Common myeloid progenitor, CD34-positive (primary cell): ENCODE data around the gene FGD4.

Experiments
- CTCF ChIA-PET: fragments of 350-600 bp; sonication (Branson Sonifier 250); formaldehyde crosslinking; loops from one replicate; lab custom pipeline; 2021; ENCODE audit warnings: antibody characterized with exemption; lab: Charles Lee
- POLR2A ChIA-PET: fragments of 350-600 bp; sonication (Branson Sonifier 250); formaldehyde crosslinking; loops from one replicate; lab custom pipeline; 2021; ENCODE audit warnings: antibody characterized with exemption; lab: Charles Lee
- DNase-seq, 3 donors: peaks; one replicate each; pipeline versions ENCODE4 v3.0.0 to v3.0.0-alpha.2; 2013
- H3K27ac ChIP-seq, 2 experiments: 1 replicate in 1 of 2; 2 replicates in 1 of 2; pipeline ENCODE4 v1.7.0; 2013; ENCODE audit warnings: inconsistent platforms in 2 of 2, low read length in 2 of 2, mild to moderate bottlenecking in 2 of 2, low read depth in 1 of 2, moderate library complexity in 1 of 2; ENCODE audit not compliant: severe bottlenecking in 2 of 2, insufficient read depth in 1 of 2, poor library complexity in 1 of 2
- H3K27me3 ChIP-seq, 5 experiments: replicated peaks in 2 of 5; 1 replicate in 3 of 5; 2 replicates in 2 of 5; pipeline versions ENCODE4 v1.6.1 to v1.7.0; 2013; ENCODE audit warnings: low read length in 4 of 5, mild to moderate bottlenecking in 2 of 5, moderate library complexity in 2 of 5, inconsistent platforms in 1 of 5; ENCODE audit not compliant: insufficient read depth in 5 of 5, control insufficient read depth in 4 of 5
- H3K36me3 ChIP-seq, 4 experiments: 1 replicate in 2 of 4; 2 replicates in 2 of 4; pipeline versions ENCODE4 v1.6.1 to v1.7.0; 2013; ENCODE audit warnings: low read length in 3 of 4, control low read depth in 1 of 4, mild to moderate bottlenecking in 1 of 4; ENCODE audit not compliant: control insufficient read depth in 4 of 4, insufficient read depth in 4 of 4
- H3K4me1 ChIP-seq, 4 experiments: 1 replicate in 3 of 4; 2 replicates in 1 of 4; pipeline versions ENCODE4 v1.6.1 to v1.7.1; 2013; ENCODE audit warnings: low read length in 3 of 4, mild to moderate bottlenecking in 3 of 4, control low read depth in 1 of 4, inconsistent platforms in 1 of 4, moderate library complexity in 1 of 4; ENCODE audit not compliant: control insufficient read depth in 4 of 4, insufficient read depth in 4 of 4; ENCODE audit errors: control extremely low read depth in 1 of 4
- H3K4me3 ChIP-seq, 7 experiments: 1 replicate in 4 of 7; 2 replicates in 3 of 7; pipeline versions ENCODE4 v1.5.1 to v1.7.0; 2013; ENCODE audit warnings: mild to moderate bottlenecking in 7 of 7, low read length in 6 of 7, moderate library complexity in 6 of 7, inconsistent platforms in 2 of 7, low read depth in 2 of 7, control low read depth in 1 of 7; ENCODE audit not compliant: insufficient read depth in 4 of 7, control insufficient read depth in 1 of 7; ENCODE audit errors: extremely low read depth in 1 of 7
- H3K9me3 ChIP-seq, 5 experiments: 1 replicate in 4 of 5; 2 replicates in 1 of 5; pipeline versions ENCODE4 v1.6.1 to v1.7.1; 2013; ENCODE audit warnings: low read length in 4 of 5, mild to moderate bottlenecking in 2 of 5, inconsistent platforms in 1 of 5, low read depth in 1 of 5, moderate library complexity in 1 of 5; ENCODE audit not compliant: control insufficient read depth in 4 of 5, insufficient read depth in 2 of 5; ENCODE audit errors: control extremely low read depth in 1 of 5
- WGBS: methylation state at CpG from one replicate; pipeline ENCODE4 v1.1.5; 2013; ENCODE audit not compliant: insufficient coverage; 5-methylcytosine and 5-hydroxymethylcytosine counted together

The FGD4 gene

DNA sequence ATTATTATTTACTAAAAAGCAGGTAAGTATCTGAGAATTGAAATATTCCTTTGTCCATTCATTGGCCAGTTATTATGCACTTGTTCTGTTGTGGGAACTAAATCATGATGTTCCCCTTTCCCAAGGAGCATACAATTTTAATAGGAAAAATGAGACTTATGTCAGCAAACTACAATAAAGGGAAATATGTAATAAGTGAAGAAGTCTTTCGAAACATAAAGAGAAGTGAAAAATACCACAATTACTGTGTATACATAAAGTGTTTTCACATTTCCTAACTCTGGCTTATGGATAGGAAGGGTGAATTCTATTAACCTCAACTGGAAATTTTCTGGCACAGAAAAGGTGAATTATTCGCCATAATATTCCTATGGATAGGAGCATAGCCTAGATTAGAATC lies 201.3 kb downstream of the FGD4 start:
- Histone ChIP-seq H3K27ac (no peak overlapping the region), H3K27me3 (no peaks in the 10 kb centered on the region), H3K9me3 (no peaks in the 10 kb centered on the region), H3K36me3 (peaks cover 0 to 5% (median 1%) of the 10 kb centered on the region in 4 experiments), H3K4me1 (peaks cover 0 to 3% (median 0%) of the 10 kb centered on the region in 4 experiments), H3K4me3 (no peak overlapping the region)
- POLR2A ChIA-PET: no interaction called here
- DNase-seq: no peak
- no CpG with 5 or more reads among the region's 2 CpGs for WGBS
- CTCF ChIA-PET: interaction anchor here (0.7 kb wide), 1 partner anchor 17 kb away, joined by 4 read pairs; no protein-coding TSS in a partner anchor

DNA sequence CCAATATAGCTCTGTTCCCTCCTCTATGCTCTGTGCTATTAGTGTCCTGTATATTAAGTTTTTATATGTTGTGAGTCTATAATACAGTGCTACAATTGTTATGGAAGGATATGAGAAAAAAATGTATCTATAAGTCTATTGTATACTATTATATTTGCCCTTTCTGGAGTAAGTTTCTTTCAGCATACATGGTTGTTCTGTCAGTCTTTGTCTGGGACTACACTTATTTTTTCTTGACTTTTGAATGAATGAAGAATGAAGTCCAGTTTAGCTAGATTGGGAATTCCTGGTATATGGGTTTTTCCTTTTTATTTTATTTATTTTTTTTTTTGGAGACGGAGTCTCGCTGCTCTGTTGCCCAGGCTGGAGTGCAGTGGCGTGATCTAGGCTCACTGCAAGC lies 203.7 kb downstream of the FGD4 start:
- Histone ChIP-seq H3K4me1 (peaks cover 0 to 3% (median 0%) of the 10 kb centered on the region in 4 experiments), H3K4me3 (no peak overlapping the region), H3K9me3 (no peaks in the 10 kb centered on the region), H3K36me3 (peaks cover 0 to 5% (median 0%) of the 10 kb centered on the region in 4 experiments), H3K27ac (no peak overlapping the region), H3K27me3 (no peaks in the 10 kb centered on the region)
- DNase-seq: no peak
- WGBS: no CpG with 5 or more reads among the region's 3 CpGs
- CTCF ChIA-PET: no interaction called here
- POLR2A ChIA-PET: interaction anchor here (0.6 kb wide), 1 partner anchor 91 kb away, joined by 3 read pairs; no protein-coding TSS in a partner anchor

- no peak for DNase-seq
- H3K9me3 ChIP-seq: no peaks in the 10 kb centered on the region
- 100% methylated on average over 2 of the region's 2 CpGs for WGBS
- no peaks in the 10 kb centered on the region for H3K27me3 ChIP-seq
- H3K36me3 ChIP-seq: peaks cover 0 to 5% (median 0%) of the 10 kb centered on the region in 4 experiments
- ChIA-PET CTCF (no interaction called here), POLR2A (interaction anchor here (0.6 kb wide), 1 partner anchor 92 kb away, joined by 3 read pairs; no protein-coding TSS in a partner anchor)
- no peak overlapping the region for H3K4me3 ChIP-seq
- peaks cover 0 to 3% (median 0%) of the 10 kb centered on the region in 4 experiments for H3K4me1 ChIP-seq
- no peak overlapping the region for H3K27ac ChIP-seq
Observed at GRCh38 chr12:32603858-32604257, 204.5 kb downstream of the FGD4 start.

GRCh38 chr12:32604565-32604964 lies 205.2 kb downstream of the FGD4 start:
- CTCF ChIA-PET: no interaction called here
- H3K27ac ChIP-seq: no peak overlapping the region
- POLR2A ChIA-PET: no interaction called here
- H3K4me1 ChIP-seq: peaks cover 0 to 3% (median 0%) of the 10 kb centered on the region in 4 experiments
- no peak for DNase-seq
- H3K4me3 ChIP-seq: no peak overlapping the region
- H3K36me3 ChIP-seq: peaks cover 0 to 5% (median 0%) of the 10 kb centered on the region in 4 experiments
- no peaks in the 10 kb centered on the region for H3K27me3 ChIP-seq
- no peaks in the 10 kb centered on the region for H3K9me3 ChIP-seq
- WGBS: no CpG with 5 or more reads among the region's 2 CpGs

DNA sequence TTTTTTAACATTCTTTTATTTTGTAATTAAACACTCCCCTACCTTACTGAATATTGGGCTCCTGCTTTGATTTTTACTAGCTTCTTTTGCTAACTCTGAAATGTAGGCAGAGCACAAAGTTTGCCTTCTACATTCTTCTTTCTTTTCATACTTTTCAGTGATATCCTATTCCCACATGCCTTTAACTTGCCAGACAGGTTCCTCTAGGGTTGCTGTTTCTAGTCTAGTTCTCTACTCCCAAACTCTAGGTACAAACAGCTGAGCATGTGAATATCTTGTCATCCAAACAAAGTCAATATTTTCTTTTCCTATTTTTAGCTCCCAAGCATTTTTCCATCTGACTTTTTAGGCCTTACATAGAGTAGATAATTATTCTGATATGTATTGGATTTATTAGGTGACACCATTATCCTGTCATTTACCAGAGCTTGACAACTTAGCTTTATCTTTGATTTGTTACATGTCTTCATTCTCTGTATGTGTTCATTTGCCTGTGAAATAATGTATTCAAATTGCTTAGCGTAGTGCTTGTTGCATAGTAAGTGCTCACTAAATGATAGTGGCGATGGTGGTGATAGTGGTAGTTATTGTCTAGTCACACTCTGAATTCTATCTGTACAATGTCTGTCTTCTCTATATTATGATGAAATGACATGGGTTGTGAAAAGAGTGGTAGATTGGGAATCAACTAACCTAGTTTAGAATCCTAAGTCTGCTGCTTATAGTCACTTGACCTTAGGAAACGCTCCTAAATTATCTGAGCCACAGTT lies 206.2 kb downstream of the FGD4 start:
- H3K27me3 ChIP-seq: no peaks in the 10 kb centered on the region
- DNase-seq: no peak
- 100% methylated on average over 2 of the region's 3 CpGs for WGBS
- H3K4me1 ChIP-seq: peaks cover 0 to 3% (median 0%) of the 10 kb centered on the region in 4 experiments
- ChIA-PET POLR2A (no interaction called here), CTCF (no interaction called here)
- H3K9me3 ChIP-seq: no peaks in the 10 kb centered on the region
- no peak overlapping the region for H3K4me3 ChIP-seq
- H3K36me3 ChIP-seq: peaks cover 0 to 5% (median 0%) of the 10 kb centered on the region in 4 experiments
- no peak overlapping the region for H3K27ac ChIP-seq

GRCh38 chr12:32606443-32606842 lies 207.1 kb downstream of the FGD4 start:
- H3K27me3 ChIP-seq: no peaks in the 10 kb centered on the region
- POLR2A ChIA-PET: no interaction called here
- peaks cover 0 to 5% (median 0%) of the 10 kb centered on the region in 4 experiments for H3K36me3 ChIP-seq
- CTCF ChIA-PET: no interaction called here
- no peak overlapping the region for H3K27ac ChIP-seq
- no peaks in the 10 kb centered on the region for H3K9me3 ChIP-seq
- H3K4me3 ChIP-seq: no peak overlapping the region
- no peak for DNase-seq
- no peaks in the 10 kb centered on the region for H3K4me1 ChIP-seq
- WGBS: 100% methylated on average over 1 of the region's 2 CpGs

DNA sequence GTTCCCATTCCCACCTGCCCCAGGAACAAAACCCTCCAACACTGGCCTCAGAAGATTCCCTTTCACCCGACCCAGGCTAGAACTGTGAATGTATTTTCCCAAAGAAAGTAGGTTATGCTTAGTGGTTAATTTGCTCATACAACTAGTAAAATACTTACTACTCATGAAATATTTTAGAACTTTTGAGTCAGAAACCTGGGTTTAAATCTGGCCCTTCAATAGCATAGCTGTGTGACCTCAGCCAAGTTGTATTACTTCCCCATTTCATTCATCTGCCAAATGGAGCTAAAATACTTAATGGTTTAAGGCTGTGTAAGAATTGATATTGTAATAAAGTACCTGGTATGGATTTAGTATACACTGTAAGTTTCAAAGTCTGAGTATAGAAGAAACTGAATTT lies 210.6 kb downstream of the FGD4 start:
- H3K27ac ChIP-seq: no peak overlapping the region

More for the DNA sequence above, 210.6 kb downstream of the FGD4 start:
- ChIA-PET CTCF (no interaction called here), POLR2A (no interaction called here)
- H3K4me3 ChIP-seq: no peak overlapping the region
- H3K9me3 ChIP-seq: no peaks in the 10 kb centered on the region
- no CpG with 5 or more reads among the region's 1 CpG for WGBS
- no peaks in the 10 kb centered on the region for H3K27me3 ChIP-seq
- no peaks in the 10 kb centered on the region for H3K4me1 ChIP-seq
- H3K36me3 ChIP-seq: peaks cover 0 to 11% (median 5%) of the 10 kb centered on the region in 4 experiments
- DNase-seq: peak in 1 of 3 donors; percentile 12
